NCI-H2196 (cell line): Measurements from ENCODE around the gene SLC2A2.

Experiments used
- DNase-seq: peaks from one replicate; lab custom pipeline; 2025; ENCODE audit not compliant: unreplicated experiment; lab: John Stamatoyannopoulos, UW

SLC2A2 gene

GRCh38 chr3:171026597-171027293 is at the start of gene SLC2A2:
Gene SLC2A2 (minus strand): TSS chr3:171026720. CDS start chr3:171026670, 50 bp downstream.
- DNase-seq, result no peak

- DNase-seq, result no peak
Observed at GRCh38 chr3:171072432-171072831, 45.9 kb upstream of the SLC2A2 start.

GRCh38 chr3:171068658-171069057 is 42.1 kb upstream of the SLC2A2 start:
- no peak for DNase-seq

- no peak for DNase-seq
Observed at GRCh38 chr3:171066206-171066605, 39.7 kb upstream of the SLC2A2 start.

GRCh38 chr3:171065732-171066131 is 39.2 kb upstream of the SLC2A2 start:
- DNase-seq, result no peak

- no peak for DNase-seq
Observed at GRCh38 chr3:171064461-171064860, 37.9 kb upstream of the SLC2A2 start.

GRCh38 chr3:171061749-171062148 is 35.2 kb upstream of the SLC2A2 start:
- no peak for DNase-seq

GRCh38 chr3:171059978-171060377 is 33.5 kb upstream of the SLC2A2 start:
- no peak for DNase-seq

GRCh38 chr3:171058873-171059603 is 32.5 kb upstream of the SLC2A2 start:
- DNase-seq, result no peak

- DNase-seq, result no peak
Observed at GRCh38 chr3:171058058-171058457, 31.5 kb upstream of the SLC2A2 start.

GRCh38 chr3:171057072-171057471 is 30.6 kb upstream of the SLC2A2 start:
- DNase-seq, result no peak

- DNase-seq, result no peak
Observed at GRCh38 chr3:171056528-171056927, 30.0 kb upstream of the SLC2A2 start.

GRCh38 chr3:171055336-171056178 is 29.0 kb upstream of the SLC2A2 start:
- DNase-seq, result peak; percentile 17

GRCh38 chr3:171054921-171055320 is 28.4 kb upstream of the SLC2A2 start:
- no peak for DNase-seq

- DNase-seq, result no peak
Observed at GRCh38 chr3:171054231-171054630, 27.7 kb upstream of the SLC2A2 start.

GRCh38 chr3:171049861-171050444 is 23.4 kb upstream of the SLC2A2 start:
- DNase-seq, result peak; percentile 60

- DNase-seq, result no peak
Observed at GRCh38 chr3:171046760-171047159, 20.2 kb upstream of the SLC2A2 start.

- no peak for DNase-seq
Observed at GRCh38 chr3:171044835-171045793, 18.6 kb upstream of the SLC2A2 start.

- no peak for DNase-seq
Observed at GRCh38 chr3:171044384-171044783, 17.9 kb upstream of the SLC2A2 start.

- peak; percentile 7 for DNase-seq
Observed at GRCh38 chr3:171039674-171040073, 13.2 kb upstream of the SLC2A2 start.
